ENCODE measurements around the gene NPHP3. TPM values are rescaled to one million over a fixed set of nuclear protein-coding genes. Genes with fewer than 3 reads are reported as not detected.
"Not testable (repeated sequence)": the region's sequence is repeated elsewhere in the genome, so short reads cannot be mapped to it uniquely, and the experiment has no call there.

Gene NPHP3
- total RNA-seq, 1 donor from 2014 or later: 50.6 TPM

- Histone ChIP-seq H3K27ac (ENCODE audit: low read depth, low read length) (no peak overlapping the region), H3K4me3 (ENCODE audit: low read length in 3 of 3) (no peak overlapping the region), H3K9me3 (ENCODE audit: control insufficient read depth in 3 of 3, low read length in 3 of 3) (no peaks in the 10 kb centered on the region), H3K9ac (ENCODE audit: low read depth in 1 of 3, low read length in 3 of 3) (no peak overlapping the region), H3K36me3 (ENCODE audit: control insufficient read depth in 3 of 3, insufficient read depth in 3 of 3, low read length in 3 of 3) (no peaks in the 10 kb centered on the region), H3K27me3 (ENCODE audit: control insufficient read depth in 3 of 3, insufficient read depth in 3 of 3, low read length in 3 of 3) (no peaks in the 10 kb centered on the region), H3K4me1 (ENCODE audit: control insufficient read depth in 3 of 3, insufficient read depth in 3 of 3, low read length in 3 of 3) (peaks cover 4 to 11% (median 8%) of the 10 kb centered on the region in 3 donors)
Observed at GRCh38 chr3:132654190-132654589, 68.0 kb downstream of the NPHP3 start.

DNA sequence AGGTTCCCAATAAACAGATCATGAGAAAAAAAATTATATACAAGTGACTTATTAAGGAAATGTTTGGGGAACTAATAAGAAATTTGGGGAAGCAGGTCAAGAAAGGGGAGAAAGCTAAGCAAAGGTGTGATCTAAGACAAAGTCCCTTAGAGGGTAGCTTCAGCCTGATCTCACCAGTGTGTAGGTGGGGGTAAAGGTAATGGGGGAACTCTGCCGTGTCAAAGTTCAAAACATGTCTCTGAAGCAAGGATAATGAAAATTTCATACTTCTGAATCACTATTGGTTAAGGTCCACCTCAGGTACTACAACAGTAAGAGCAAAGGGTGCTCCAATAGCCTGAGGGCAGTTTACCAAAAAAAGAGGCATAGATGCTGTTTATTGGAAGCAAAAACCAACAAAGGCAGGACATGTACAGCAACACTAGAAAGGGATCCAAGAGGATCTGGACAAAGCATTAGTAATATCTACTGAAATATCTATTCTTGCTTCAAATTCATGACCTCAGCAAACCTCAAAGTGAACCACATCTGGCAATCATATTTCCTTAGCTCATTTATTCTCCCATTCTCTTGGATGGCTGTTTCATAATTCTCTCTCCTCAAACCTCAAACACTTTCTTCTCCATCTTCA, 69.5 kb downstream of the NPHP3 start:
- H3K9me3 ChIP-seq (ENCODE audit: control insufficient read depth in 3 of 3, low read length in 3 of 3): no peaks in the 10 kb centered on the region
- H3K27ac ChIP-seq (ENCODE audit: low read depth, low read length): no peak overlapping the region
- no peak overlapping the region for H3K9ac ChIP-seq (ENCODE audit: low read depth in 1 of 3, low read length in 3 of 3)
- no peaks in the 10 kb centered on the region for H3K27me3 ChIP-seq (ENCODE audit: control insufficient read depth in 3 of 3, insufficient read depth in 3 of 3, low read length in 3 of 3)
- H3K4me3 ChIP-seq (ENCODE audit: low read length in 3 of 3): no peak overlapping the region
- H3K36me3 ChIP-seq (ENCODE audit: control insufficient read depth in 3 of 3, insufficient read depth in 3 of 3, low read length in 3 of 3): no peaks in the 10 kb centered on the region
- peaks cover 0 to 6% (median 4%) of the 10 kb centered on the region in 3 donors for H3K4me1 ChIP-seq (ENCODE audit: control insufficient read depth in 3 of 3, insufficient read depth in 3 of 3, low read length in 3 of 3)

DNA sequence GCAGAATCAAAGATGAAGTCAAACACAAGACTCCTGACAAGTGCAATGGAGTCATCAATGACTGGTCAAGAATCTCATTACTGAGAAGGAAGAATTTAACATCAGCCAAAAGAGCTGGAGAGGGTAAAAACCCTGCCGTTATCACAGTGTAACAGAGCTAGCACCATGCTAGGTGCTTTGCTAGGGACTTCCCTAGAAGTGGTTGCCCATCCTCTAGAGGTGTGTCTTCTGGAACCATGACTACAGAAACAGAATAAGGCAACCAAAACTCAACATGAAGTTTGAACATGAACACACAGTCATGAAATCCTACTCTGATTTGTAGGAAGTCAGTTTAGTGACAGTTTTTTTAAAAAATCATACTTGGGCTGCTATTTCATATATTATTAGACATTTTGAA, 72.1 kb downstream of the NPHP3 start:
- H3K4me3 ChIP-seq (ENCODE audit: low read length in 3 of 3): no peak overlapping the region
- H3K4me1 ChIP-seq (ENCODE audit: control insufficient read depth in 3 of 3, insufficient read depth in 3 of 3, low read length in 3 of 3): peaks cover 0 to 6% (median 4%) of the 10 kb centered on the region in 3 donors
- H3K27me3 ChIP-seq (ENCODE audit: control insufficient read depth in 3 of 3, insufficient read depth in 3 of 3, low read length in 3 of 3): no peaks in the 10 kb centered on the region
- H3K27ac ChIP-seq (ENCODE audit: low read depth, low read length): no peak overlapping the region
- H3K9me3 ChIP-seq (ENCODE audit: control insufficient read depth in 3 of 3, low read length in 3 of 3): no peaks in the 10 kb centered on the region
- H3K9ac ChIP-seq (ENCODE audit: low read depth in 1 of 3, low read length in 3 of 3): no peak overlapping the region
- no peaks in the 10 kb centered on the region for H3K36me3 ChIP-seq (ENCODE audit: control insufficient read depth in 3 of 3, insufficient read depth in 3 of 3, low read length in 3 of 3)

GRCh38 chr3:132645058-132645457, 77.2 kb downstream of the NPHP3 start:
- peaks cover 0 to 8% (median 0%) of the 10 kb centered on the region in 3 donors for H3K36me3 ChIP-seq (ENCODE audit: control insufficient read depth in 3 of 3, insufficient read depth in 3 of 3, low read length in 3 of 3)
- no peaks in the 10 kb centered on the region for H3K4me1 ChIP-seq (ENCODE audit: control insufficient read depth in 3 of 3, insufficient read depth in 3 of 3, low read length in 3 of 3)
- H3K4me3 ChIP-seq (ENCODE audit: low read length in 3 of 3): no peak overlapping the region
- H3K9me3 ChIP-seq (ENCODE audit: control insufficient read depth in 3 of 3, low read length in 3 of 3): no peaks in the 10 kb centered on the region
- no peaks in the 10 kb centered on the region for H3K27me3 ChIP-seq (ENCODE audit: control insufficient read depth in 3 of 3, insufficient read depth in 3 of 3, low read length in 3 of 3)
- no peak overlapping the region for H3K27ac ChIP-seq (ENCODE audit: low read depth, low read length)
- H3K9ac ChIP-seq (ENCODE audit: low read depth in 1 of 3, low read length in 3 of 3): no peak overlapping the region

- Histone ChIP-seq H3K36me3 (ENCODE audit: control insufficient read depth in 3 of 3, insufficient read depth in 3 of 3, low read length in 3 of 3) (peaks cover 7 to 16% (median 8%) of the 10 kb centered on the region in 3 donors), H3K27ac (ENCODE audit: low read depth, low read length) (no peak overlapping the region), H3K9ac (ENCODE audit: low read depth in 1 of 3, low read length in 3 of 3) (no peak overlapping the region), H3K27me3 (ENCODE audit: control insufficient read depth in 3 of 3, insufficient read depth in 3 of 3, low read length in 3 of 3) (no peaks in the 10 kb centered on the region), H3K9me3 (ENCODE audit: control insufficient read depth in 3 of 3, low read length in 3 of 3) (no peaks in the 10 kb centered on the region), H3K4me3 (ENCODE audit: low read length in 3 of 3) (no peak overlapping the region), H3K4me1 (ENCODE audit: control insufficient read depth in 3 of 3, insufficient read depth in 3 of 3, low read length in 3 of 3) (no peaks in the 10 kb centered on the region)
Observed at GRCh38 chr3:132643366-132643765, 78.8 kb downstream of the NPHP3 start.

DNA sequence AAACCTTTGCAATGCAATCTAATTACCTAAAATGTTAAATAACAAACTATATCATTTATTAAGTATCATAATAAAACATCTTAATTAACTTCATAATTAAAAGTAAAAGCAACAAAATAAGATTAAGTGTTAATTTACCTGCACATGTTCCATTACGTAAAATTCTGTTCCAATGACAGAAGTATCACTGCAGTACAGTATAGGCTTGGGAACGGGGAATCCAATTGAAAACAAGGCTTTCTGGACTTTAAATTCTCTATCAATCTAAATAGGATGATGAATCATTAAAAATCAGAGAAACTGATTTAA, 79.7 kb downstream of the NPHP3 start:
- Histone ChIP-seq H3K36me3 (ENCODE audit: control insufficient read depth in 3 of 3, insufficient read depth in 3 of 3, low read length in 3 of 3) (peaks cover 7 to 16% (median 11%) of the 10 kb centered on the region in 3 donors), H3K27ac (ENCODE audit: low read depth, low read length) (no peak overlapping the region), H3K4me1 (ENCODE audit: control insufficient read depth in 3 of 3, insufficient read depth in 3 of 3, low read length in 3 of 3) (no peaks in the 10 kb centered on the region), H3K4me3 (ENCODE audit: low read length in 3 of 3) (no peak overlapping the region), H3K9me3 (ENCODE audit: control insufficient read depth in 3 of 3, low read length in 3 of 3) (no peaks in the 10 kb centered on the region), H3K27me3 (ENCODE audit: control insufficient read depth in 3 of 3, insufficient read depth in 3 of 3, low read length in 3 of 3) (no peaks in the 10 kb centered on the region), H3K9ac (ENCODE audit: low read depth in 1 of 3, low read length in 3 of 3) (no peak overlapping the region)

GRCh38 chr3:132641837-132642538, 80.2 kb downstream of the NPHP3 start:
- Histone ChIP-seq H3K9me3 (ENCODE audit: control insufficient read depth in 3 of 3, low read length in 3 of 3) (no peaks in the 10 kb centered on the region), H3K27ac (ENCODE audit: low read depth, low read length) (no peak overlapping the region), H3K4me3 (ENCODE audit: low read length in 3 of 3) (no peak overlapping the region), H3K36me3 (ENCODE audit: control insufficient read depth in 3 of 3, insufficient read depth in 3 of 3, low read length in 3 of 3) (peaks cover 7 to 16% (median 11%) of the 10 kb centered on the region in 3 donors), H3K4me1 (ENCODE audit: control insufficient read depth in 3 of 3, insufficient read depth in 3 of 3, low read length in 3 of 3) (no peaks in the 10 kb centered on the region), H3K27me3 (ENCODE audit: control insufficient read depth in 3 of 3, insufficient read depth in 3 of 3, low read length in 3 of 3) (no peaks in the 10 kb centered on the region), H3K9ac (ENCODE audit: low read depth in 1 of 3, low read length in 3 of 3) (no peak overlapping the region)

- not testable (repeated sequence) for H3K4me1 ChIP-seq (ENCODE audit: control insufficient read depth in 3 of 3, insufficient read depth in 3 of 3, low read length in 3 of 3); H3K9ac ChIP-seq (ENCODE audit: low read depth in 1 of 3, low read length in 3 of 3); H3K27me3 ChIP-seq (ENCODE audit: control insufficient read depth in 3 of 3, insufficient read depth in 3 of 3, low read length in 3 of 3); H3K27ac ChIP-seq (ENCODE audit: low read depth, low read length); H3K9me3 ChIP-seq (ENCODE audit: control insufficient read depth in 3 of 3, low read length in 3 of 3); H3K4me3 ChIP-seq (ENCODE audit: low read length in 3 of 3)
- H3K36me3 ChIP-seq (ENCODE audit: control insufficient read depth in 3 of 3, insufficient read depth in 3 of 3, low read length in 3 of 3): peaks cover 7 to 21% (median 11%) of the 10 kb centered on the region in 3 donors
Observed at GRCh38 chr3:132641427-132641826, 80.8 kb downstream of the NPHP3 start.

GRCh38 chr3:132638706-132639105, 83.5 kb downstream of the NPHP3 start:
- Histone ChIP-seq H3K36me3 (ENCODE audit: control insufficient read depth in 3 of 3, insufficient read depth in 3 of 3, low read length in 3 of 3) (peaks cover 7 to 21% (median 11%) of the 10 kb centered on the region in 3 donors), H3K9ac (ENCODE audit: low read depth in 1 of 3, low read length in 3 of 3) (no peak overlapping the region), H3K4me3 (ENCODE audit: low read length in 3 of 3) (no peak overlapping the region), H3K9me3 (ENCODE audit: control insufficient read depth in 3 of 3, low read length in 3 of 3) (no peaks in the 10 kb centered on the region), H3K27me3 (ENCODE audit: control insufficient read depth in 3 of 3, insufficient read depth in 3 of 3, low read length in 3 of 3) (no peaks in the 10 kb centered on the region), H3K4me1 (ENCODE audit: control insufficient read depth in 3 of 3, insufficient read depth in 3 of 3, low read length in 3 of 3) (peaks cover 2 to 5% (median 4%) of the 10 kb centered on the region in 3 donors), H3K27ac (ENCODE audit: low read depth, low read length) (no peak overlapping the region)

- Histone ChIP-seq H3K9ac (ENCODE audit: low read depth in 1 of 3, low read length in 3 of 3) (no peak overlapping the region), H3K27ac (ENCODE audit: low read depth, low read length) (no peak overlapping the region), H3K4me3 (ENCODE audit: low read length in 3 of 3) (no peak overlapping the region), H3K36me3 (ENCODE audit: control insufficient read depth in 3 of 3, insufficient read depth in 3 of 3, low read length in 3 of 3) (peaks cover 7 to 21% (median 11%) of the 10 kb centered on the region in 3 donors), H3K4me1 (ENCODE audit: control insufficient read depth in 3 of 3, insufficient read depth in 3 of 3, low read length in 3 of 3) (peaks cover 2 to 5% (median 4%) of the 10 kb centered on the region in 3 donors), H3K9me3 (ENCODE audit: control insufficient read depth in 3 of 3, low read length in 3 of 3) (no peaks in the 10 kb centered on the region), H3K27me3 (ENCODE audit: control insufficient read depth in 3 of 3, insufficient read depth in 3 of 3, low read length in 3 of 3) (no peaks in the 10 kb centered on the region)
Observed at GRCh38 chr3:132637590-132637989, 84.6 kb downstream of the NPHP3 start.
